CD4-positive, alpha-beta T cell treated with Interleukin-12 subunit alpha and Interleukin-12 subunit beta, for 1 hour (primary cell): ENCODE measurements around the gene UTF1.

Source experiments
- DNase-seq: peaks from one replicate; pipeline ENCODE4 v3.0.0-alpha.2; 2020

The UTF1 gene

DNA sequence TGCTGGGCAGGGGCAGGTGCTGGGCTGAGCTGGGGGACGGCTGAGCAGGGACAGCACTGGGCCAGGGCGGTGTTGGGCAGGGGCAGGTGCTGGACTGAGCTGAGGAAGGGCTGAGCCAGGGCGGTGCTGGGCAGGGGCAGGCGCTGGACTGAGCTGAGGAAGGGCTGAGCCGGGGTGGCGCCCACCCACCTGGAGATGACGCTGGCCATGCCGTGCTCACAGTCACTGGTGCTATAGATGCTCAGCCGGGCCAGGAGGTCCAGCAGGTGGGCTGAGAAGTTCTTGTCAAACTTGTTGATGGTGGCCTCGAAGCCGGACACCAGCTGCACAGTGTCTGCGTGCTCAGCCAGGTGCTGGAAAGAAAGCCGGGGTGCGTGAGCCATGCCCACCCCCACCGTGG is 51.1 kb downstream of the UTF1 start:
- DNase-seq, result no peak
